NB4 (cell line): ENCODE results near the gene IMMP2L.

Source experiments
- CTCF ChIP-seq: IDR thresholded peaks from one replicate; pipeline ENCODE4 v1.5.1; 2012; ENCODE audit warnings: low read depth, low read length
- MAX ChIP-seq: IDR thresholded peaks from 2 replicates; pipeline ENCODE4 v1.6.1; 2011; ENCODE audit warnings: low read depth, low read length
- MYC ChIP-seq: IDR thresholded peaks from 2 replicates; pipeline ENCODE4 v1.6.1; 2011; ENCODE audit warnings: low read depth, low read length
- POLR2A ChIP-seq: IDR thresholded peaks from 2 replicates; pipeline ENCODE4 v1.6.1; 2011; ENCODE audit warnings: mild to moderate bottlenecking; ENCODE audit not compliant: insufficient read length; ENCODE audit errors: extremely low read depth

GRCh38 chr7:110857106-110857505 lies 705.2 kb downstream of the IMMP2L start:
- TF ChIP-seq CTCF (no peak), POLR2A (no peak), MYC (no peak), MAX (no peak)
